ENCODE results near the gene LARP7. TPM values are rescaled to one million over a fixed set of nuclear protein-coding genes. Genes with fewer than 3 reads are reported as not detected.

Gene LARP7
- total and polyA plus RNA-seq, 2 of the 8 experiments (the other 6 are each of a cell fraction or from before 2014, with no cell fraction given), result 9.3 to 38.3 TPM

- Histone ChIP-seq H3K18ac (ENCODE audit: extremely low read depth, low read length) (no peak overlapping the region; the same call in 1 of the 2 replicates), H2BK5ac (ENCODE audit: low read depth, low read length) (peak overlapping the region; percentile 64), H3K27ac (ENCODE audit: low read depth, low read length) (no peak overlapping the region), H3K4me3 (ENCODE audit: extremely low read depth in 1 of 4, insufficient read depth in 2 of 4, low read depth in 3 of 4, low read length in 4 of 4) (no peak overlapping the region), H2BK12ac (ENCODE audit: low read depth, low read length) (peak overlapping the region; percentile 69), H2BK15ac (ENCODE audit: low read length) (no peak overlapping the region), H3K14ac (ENCODE audit: insufficient read length) (no peak overlapping the region), H2AK5ac (ENCODE audit: low read depth, low read length) (peak overlapping the region; percentile 77; the same call in 1 of the 2 replicates), H3K56ac (replicated peaks; ENCODE audit: insufficient read length, low read depth, low read length) (no peak overlapping the region), H4K20me1 (replicated peaks in 1 of 2; ENCODE audit: control insufficient read depth in 1 of 2, insufficient read depth in 2 of 2, low read length in 2 of 2) (no peaks in the 10 kb centered on the region), H4K8ac (ENCODE audit: extremely low read depth, insufficient read depth, low read length) (no peak overlapping the region), H3K9ac (replicated peaks in 1 of 4; ENCODE audit: extremely low read depth in 1 of 4, low read depth in 3 of 4, low read length in 3 of 4) (no peak overlapping the region), H2BK120ac (replicated peaks; ENCODE audit: low read depth, low read length) (peak overlapping the region; percentile 83), H3K27me3 (replicated peaks in 1 of 4; ENCODE audit: control insufficient read depth in 3 of 4, extremely low read depth in 1 of 4, insufficient read depth in 3 of 4, low read length in 3 of 4) (no peaks in the 10 kb centered on the region), H4K91ac (replicated peaks; ENCODE audit: insufficient read length, low read length) (peak overlapping the region; percentile 13), H2BK20ac (ENCODE audit: low read length) (peak overlapping the region; percentile 51; the same call in 1 of the 2 replicates), H3K4me1 (replicated peaks in 1 of 4; ENCODE audit: control insufficient read depth in 3 of 4, insufficient read depth in 4 of 4, low read length in 3 of 4) (peaks cover 0 to 10% (median 3%) of the 10 kb centered on the region in 4 experiments; a peak in 6 of 7 replicates), H3K9me3 (ENCODE audit: insufficient read depth in 2 of 2, low read depth in 1 of 2, low read length in 1 of 2) (no peaks in the 10 kb centered on the region), H3K23ac (ENCODE audit: insufficient read length) (no peak overlapping the region), H3K23me2 (ENCODE audit: low read depth, low read length) (peaks cover 9% of the 10 kb centered on the region), H3K36me3 (ENCODE audit: control insufficient read depth in 2 of 4, insufficient read depth in 4 of 4, low read length in 3 of 4) (no peaks in the 10 kb centered on the region; a peak in 1 of 8 replicates), H3K4me2 (ENCODE audit: insufficient read depth in 1 of 2, low read depth in 2 of 2, low read length in 2 of 2) (no peak overlapping the region), H3K4ac (replicated peaks; ENCODE audit: insufficient read length, low read depth, low read length) (no peak overlapping the region), H2AFZ (ENCODE audit: low read length) (no peak overlapping the region), H4K5ac (ENCODE audit: insufficient read length, low read depth, low read length) (no peak overlapping the region), H3K79me1 (ENCODE audit: low read depth, low read length) (no peaks in the 10 kb centered on the region), H3K79me2 (ENCODE audit: control insufficient read depth in 1 of 2, insufficient read depth in 2 of 2, low read length in 2 of 2) (peaks cover 0 to 35% of the 10 kb centered on the region in 2 experiments; a peak in 3 of 4 replicates)
- WGBS, 2 experiments (ENCODE audit: extremely low coverage in 1 of 2, insufficient coverage in 1 of 2, insufficient read length in 1 of 2, insufficient replicate concordance in 2 of 2, low coverage in 1 of 2, low lambda C conversion rate in 2 of 2, missing lambda C conversion rate in 1 of 2), result 93% methylated on average over 1 of the region's 1 CpG; no CpG with 5 or more reads in 1 of the 2 experiments
- CTCF ChIA-PET (ENCODE audit: partially characterized antibody), result interaction anchor here (0.6 to 1.2 kb wide), 2 partner anchors 63 to 137 kb away, joined by 3 to 6 read pairs; no protein-coding TSS in a partner anchor
- DNase-seq (ENCODE audit: low read depth in 1 of 2, low spot score in 2 of 2), result peak in 1 of 2 experiments; percentile 23
- POLR2A ChIA-PET (ENCODE audit: partially characterized antibody), result interaction anchor here (1.0 to 11.8 kb wide), 4 partner anchors 48 to 58 kb away, joined by 3 to 222 read pairs (median 4); no protein-coding TSS in a partner anchor
- no peak for TF ChIP-seq EGR1 (IDR thresholded peaks at IDR 0.05; ENCODE audit: borderline replicate concordance, low read depth, low read length)
- TF ChIP-seq SP1 (IDR thresholded peaks at IDR 0.05; ENCODE audit: low read depth, low read length), result no peak
- TF ChIP-seq SIN3A (conservative IDR thresholded peaks at IDR 0.05 in 1 of 2, IDR thresholded peaks at IDR 0.05 in 1 of 2; ENCODE audit: low read depth in 1 of 2, low read length in 2 of 2), result no peak
- no peak for TF ChIP-seq TAF1 (IDR thresholded peaks at IDR 0.05; ENCODE audit: low read depth, low read length)
- TF ChIP-seq NRF1 (IDR thresholded peaks at IDR 0.05; ENCODE audit: low read depth, low read length), result no peak
- no peak for TF ChIP-seq CHD2 (IDR thresholded peaks at IDR 0.05; ENCODE audit: low read length)
- FAIRE-seq, result no peak
These were observed 65.9 kb downstream of the LARP7 start for GRCh38 chr4:112702892-112703291.

All from H1 (cell line).